Osteocyte (in vitro differentiated cells): ENCODE results near the gene RTN4R. TPM values are rescaled to one million over a fixed set of nuclear protein-coding genes. Genes with fewer than 3 reads are reported as not detected.
"Not testable (repeated sequence)": the region's sequence is repeated elsewhere in the genome, so short reads cannot be mapped to it uniquely, and the experiment has no call there.

Experiments
- DNase-seq: peaks from one replicate; pipeline ENCODE4 v3.0.0; 2021; ENCODE audit warnings: mixed read lengths; ENCODE audit not compliant: unreplicated experiment; ENCODE audit errors: extremely low spot score
- H3K27ac Mint-ChIP-seq: one replicate; pipeline ENCODE4 v1.8.0; 2021; ENCODE audit warnings: mild to moderate bottlenecking, mixed read lengths; ENCODE audit not compliant: unreplicated experiment
- H3K27me3 Mint-ChIP-seq: one replicate; pipeline ENCODE4 v1.8.0; 2021; ENCODE audit warnings: mixed read lengths; ENCODE audit not compliant: unreplicated experiment
- H3K36me3 Mint-ChIP-seq: one replicate; pipeline ENCODE4 v1.8.0; 2021; ENCODE audit warnings: mixed read lengths; ENCODE audit not compliant: unreplicated experiment
- H3K4me1 Mint-ChIP-seq: one replicate; pipeline ENCODE4 v1.8.0; 2021; ENCODE audit warnings: mixed read lengths; ENCODE audit not compliant: unreplicated experiment
- H3K4me3 Mint-ChIP-seq: one replicate; pipeline ENCODE4 v1.8.0; 2021; ENCODE audit warnings: mild to moderate bottlenecking, moderate library complexity, mixed read lengths; ENCODE audit not compliant: unreplicated experiment
- H3K9me3 Mint-ChIP-seq: one replicate; pipeline ENCODE4 v1.8.0; 2021; ENCODE audit warnings: mixed read lengths; ENCODE audit not compliant: unreplicated experiment
- total RNA-seq: library from RNA; stranded (reverse); gene quantifications from 2 replicates; pipeline ENCODE4 v1.2.1, GENCODE V29; 2021
- TF ChIP-seq, protein P1 (sequence below): fragments of 200-600 bp; sonication (generic); IDR thresholded peaks from 2 replicates; pipeline ENCODE4 v1.5.0; 2021; ENCODE audit warnings: antibody characterized with exemption, mild to moderate bottlenecking, moderate library complexity

The RTN4R gene
- total RNA-seq, 1 donor from 2014 or later: 1.5 TPM

DNA sequence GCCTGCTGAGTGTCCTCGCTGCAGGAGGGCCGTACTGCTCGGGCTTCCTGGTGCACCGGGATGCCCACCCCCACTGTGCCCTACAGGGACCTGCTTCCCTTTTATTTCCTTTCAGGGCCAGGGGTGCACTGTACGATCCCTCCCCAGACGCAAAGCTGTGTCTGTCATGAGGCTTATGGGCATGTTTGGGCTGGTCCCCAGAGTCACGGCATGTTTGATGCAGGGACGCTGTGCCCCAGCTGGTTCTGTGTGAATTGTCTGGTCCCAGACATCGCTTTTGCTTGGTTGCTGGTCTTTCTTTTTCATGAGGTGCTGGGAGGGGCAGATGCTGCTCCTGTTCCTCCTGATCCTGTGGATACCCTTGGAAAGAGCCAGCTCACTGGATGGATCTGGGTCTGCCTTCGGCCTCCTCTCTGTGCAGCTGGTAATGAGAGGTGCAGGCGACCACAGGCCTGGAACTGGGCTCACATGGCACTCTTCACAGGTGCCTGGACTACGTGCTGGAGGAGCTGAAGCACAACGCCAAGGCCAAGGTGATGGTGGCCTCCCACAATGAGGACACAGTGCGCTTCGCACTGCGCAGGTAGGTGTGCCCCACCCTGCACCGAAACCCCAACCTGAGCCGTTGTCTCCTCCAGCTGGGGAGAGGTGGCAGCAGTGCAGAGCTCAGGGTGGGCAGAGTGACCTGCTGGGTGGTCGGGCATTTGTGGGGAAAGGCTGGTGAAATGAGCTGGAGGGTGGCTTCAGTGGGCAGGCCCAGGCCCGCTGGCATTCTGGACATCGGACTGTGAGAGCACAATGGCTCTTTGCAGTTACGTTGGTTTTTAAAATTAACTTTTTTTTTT is 40.9 kb upstream of the RTN4R start:
- H3K27ac Mint-ChIP-seq, H3K27me3 Mint-ChIP-seq: not testable (repeated sequence)

GRCh38 chr22:20307448-20308447 is 39.6 kb upstream of the RTN4R start:
- not testable (repeated sequence) for H3K4me1 Mint-ChIP-seq, H3K9me3 Mint-ChIP-seq, H3K4me3 Mint-ChIP-seq, H3K27me3 Mint-ChIP-seq, H3K36me3 Mint-ChIP-seq, H3K27ac Mint-ChIP-seq, DNase-seq

More for the DNA sequence above, 40.9 kb upstream of the RTN4R start:
- H3K36me3 Mint-ChIP-seq, H3K4me3 Mint-ChIP-seq, H3K9me3 Mint-ChIP-seq, DNase-seq, H3K4me1 Mint-ChIP-seq: not testable (repeated sequence)

DNA sequence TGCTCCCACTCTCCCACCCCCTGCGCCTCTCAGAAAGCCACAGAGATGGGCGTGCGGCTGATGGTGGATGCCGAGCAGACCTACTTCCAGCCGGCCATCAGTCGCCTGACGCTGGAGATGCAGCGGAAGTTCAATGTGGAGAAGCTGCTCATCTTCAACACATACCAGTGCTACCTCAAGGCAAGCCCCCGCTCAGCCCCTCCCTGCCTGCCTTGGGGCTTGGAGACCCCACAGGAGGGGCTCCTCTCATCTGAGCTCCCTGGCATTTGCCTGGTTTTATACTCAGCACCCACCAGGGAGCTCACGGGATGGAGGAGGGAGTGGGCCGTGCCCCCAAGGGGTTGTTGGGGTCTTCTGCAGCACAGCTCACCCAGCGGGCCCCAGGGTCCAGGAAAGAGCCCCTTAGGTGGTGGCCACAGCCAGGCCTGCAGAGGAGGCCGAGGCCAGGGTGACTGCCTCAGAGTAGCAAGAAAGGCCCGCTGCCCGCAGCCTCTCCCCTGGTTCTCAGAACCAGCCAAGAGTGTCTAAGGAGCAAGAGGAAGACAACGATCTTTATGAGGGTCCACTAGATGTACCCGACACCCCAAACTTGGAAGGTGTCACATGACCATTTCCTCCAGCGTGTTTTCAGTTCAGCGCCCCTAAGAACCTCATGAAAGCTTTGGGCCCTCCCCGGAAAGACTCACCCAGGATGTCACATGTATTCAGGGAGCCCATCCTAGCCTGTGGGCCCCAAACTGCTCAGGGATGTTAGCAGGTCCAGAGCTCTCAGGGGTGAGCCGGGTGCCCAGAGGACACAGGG is 38.7 kb upstream of the RTN4R start:
- DNase-seq: not testable (repeated sequence)

DNA sequence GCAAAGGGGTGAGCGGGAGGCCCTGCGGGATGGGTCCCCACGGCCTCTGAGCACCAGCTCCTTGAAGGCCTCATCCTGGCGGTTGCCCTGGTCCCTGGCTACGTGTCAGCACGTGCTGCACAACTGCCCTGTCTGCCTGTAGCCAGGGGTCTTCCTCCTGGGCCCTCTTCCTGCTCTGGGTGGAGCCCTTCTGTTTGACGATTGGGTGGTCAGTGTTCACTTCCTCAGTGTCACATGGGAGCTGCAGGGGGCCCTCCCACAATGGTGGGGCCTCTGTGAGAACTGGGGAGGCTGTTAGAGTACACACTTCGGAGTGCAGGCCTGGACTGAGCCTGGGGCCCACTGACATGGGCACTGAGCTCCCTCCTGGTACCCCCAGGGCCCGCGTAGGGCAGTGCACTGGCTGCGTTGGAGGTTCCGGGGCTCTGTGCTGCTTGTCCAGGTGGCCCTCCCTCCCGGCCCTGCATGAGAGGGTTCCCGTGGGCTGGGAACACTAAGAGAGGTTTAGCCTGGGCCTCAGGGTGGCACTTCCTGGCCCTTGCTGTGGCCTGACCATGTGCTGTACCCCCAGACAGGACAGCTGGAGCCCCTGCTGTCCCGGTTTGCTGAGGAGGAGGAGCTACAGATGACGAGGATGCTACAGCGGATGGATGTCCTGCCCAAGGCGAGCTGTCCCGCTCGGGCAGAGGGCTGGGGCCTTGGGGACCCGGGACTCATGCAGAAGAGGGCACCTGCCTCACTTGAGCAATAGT is 38.0 kb upstream of the RTN4R start:
- no peaks in the 10 kb centered on the region for H3K9me3 Mint-ChIP-seq
- H3K27ac Mint-ChIP-seq: no peak overlapping the region
- H3K27me3 Mint-ChIP-seq: peaks cover under 1% of the 10 kb centered on the region
- TF ChIP-seq, protein P1, sequence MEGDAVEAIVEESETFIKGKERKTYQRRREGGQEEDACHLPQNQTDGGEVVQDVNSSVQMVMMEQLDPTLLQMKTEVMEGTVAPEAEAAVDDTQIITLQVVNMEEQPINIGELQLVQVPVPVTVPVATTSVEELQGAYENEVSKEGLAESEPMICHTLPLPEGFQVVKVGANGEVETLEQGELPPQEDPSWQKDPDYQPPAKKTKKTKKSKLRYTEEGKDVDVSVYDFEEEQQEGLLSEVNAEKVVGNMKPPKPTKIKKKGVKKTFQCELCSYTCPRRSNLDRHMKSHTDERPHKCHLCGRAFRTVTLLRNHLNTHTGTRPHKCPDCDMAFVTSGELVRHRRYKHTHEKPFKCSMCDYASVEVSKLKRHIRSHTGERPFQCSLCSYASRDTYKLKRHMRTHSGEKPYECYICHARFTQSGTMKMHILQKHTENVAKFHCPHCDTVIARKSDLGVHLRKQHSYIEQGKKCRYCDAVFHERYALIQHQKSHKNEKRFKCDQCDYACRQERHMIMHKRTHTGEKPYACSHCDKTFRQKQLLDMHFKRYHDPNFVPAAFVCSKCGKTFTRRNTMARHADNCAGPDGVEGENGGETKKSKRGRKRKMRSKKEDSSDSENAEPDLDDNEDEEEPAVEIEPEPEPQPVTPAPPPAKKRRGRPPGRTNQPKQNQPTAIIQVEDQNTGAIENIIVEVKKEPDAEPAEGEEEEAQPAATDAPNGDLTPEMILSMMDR: no peak
- peaks cover 13% of the 10 kb centered on the region for H3K4me1 Mint-ChIP-seq
- H3K4me3 Mint-ChIP-seq: no peak overlapping the region
- H3K36me3 Mint-ChIP-seq: no peaks in the 10 kb centered on the region
- DNase-seq: no peak

More for the DNA sequence above, 38.7 kb upstream of the RTN4R start:
- peaks cover 13% of the 10 kb centered on the region for H3K4me1 Mint-ChIP-seq
- not testable (repeated sequence) for H3K4me3 Mint-ChIP-seq, H3K9me3 Mint-ChIP-seq, H3K27ac Mint-ChIP-seq, H3K27me3 Mint-ChIP-seq, H3K36me3 Mint-ChIP-seq

- not testable (repeated sequence) for H3K4me3 Mint-ChIP-seq, DNase-seq, H3K9me3 Mint-ChIP-seq, H3K27me3 Mint-ChIP-seq, H3K36me3 Mint-ChIP-seq, H3K27ac Mint-ChIP-seq
- peaks cover 13% of the 10 kb centered on the region for H3K4me1 Mint-ChIP-seq
Observed at GRCh38 chr22:20305230-20305893, 37.2 kb upstream of the RTN4R start.

DNA sequence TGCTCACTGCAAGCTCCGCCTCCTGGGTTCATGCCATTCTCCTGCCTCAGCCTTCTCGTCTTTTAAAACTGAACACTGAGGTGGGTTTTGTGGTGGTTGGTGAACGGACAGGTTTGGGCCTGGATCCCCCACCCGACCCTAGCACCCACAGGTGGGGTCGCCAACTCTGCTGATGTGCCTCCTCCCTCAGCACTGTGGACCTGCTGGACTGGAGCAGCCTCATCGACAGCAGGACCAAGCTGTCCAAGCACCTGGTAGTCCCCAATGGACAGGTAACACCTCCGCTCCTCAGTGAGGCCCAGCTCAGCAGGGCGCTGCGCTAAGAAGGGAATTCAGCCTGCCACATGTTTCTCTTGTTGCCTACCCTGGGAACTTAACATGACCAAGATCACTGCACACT is 36.5 kb upstream of the RTN4R start:
- H3K4me3 Mint-ChIP-seq: no peak overlapping the region
- no peak overlapping the region for H3K27ac Mint-ChIP-seq

GRCh38 chr22:20303229-20303534 is 35.1 kb upstream of the RTN4R start:
- not testable (repeated sequence) for H3K36me3 Mint-ChIP-seq, H3K4me1 Mint-ChIP-seq, H3K27me3 Mint-ChIP-seq, H3K4me3 Mint-ChIP-seq, H3K27ac Mint-ChIP-seq, DNase-seq, H3K9me3 Mint-ChIP-seq

More for the DNA sequence above, 36.5 kb upstream of the RTN4R start:
- DNase-seq: no peak
- peaks cover 7% of the 10 kb centered on the region for H3K27me3 Mint-ChIP-seq
- H3K4me1 Mint-ChIP-seq: peaks cover 13% of the 10 kb centered on the region
- no peaks in the 10 kb centered on the region for H3K9me3 Mint-ChIP-seq
- TF ChIP-seq, protein P1: no peak
- H3K36me3 Mint-ChIP-seq: no peaks in the 10 kb centered on the region
